HepG2 (cell line): ENCODE measurements around the gene DYNC1LI1. TPM values are rescaled to one million over a fixed set of nuclear protein-coding genes. Genes with fewer than 3 reads are reported as not detected.
A peak's percentile ranks its signal among the peaks of the same experiment; 100 is the strongest.

Experiments used
- ATM ChIP-seq: fragments of 450-650 bp; IDR thresholded peaks from 2 replicates; pipeline ENCODE4 v1.7.1; 2017; ENCODE audit warnings: mild to moderate bottlenecking, borderline replicate concordance
- BHLHE40 ChIP-seq: IDR thresholded peaks from 2 replicates; pipeline ENCODE4 v1.6.1; 2011; ENCODE audit warnings: low read length, improper control_type of control experiment
- BRF2 ChIP-seq: sonication (generic); formaldehyde crosslinking; IDR thresholded peaks from 2 replicates; pipeline ENCODE4 v1.8.1; 2022; ENCODE audit warnings: mild to moderate bottlenecking, missing genetic modification reagents
- GATAD1 ChIP-seq: IDR thresholded peaks from 2 replicates; pipeline ENCODE4 v1.6.1; 2016; ENCODE audit warnings: missing genetic modification reagents, missing compliant biosample characterization
- HNRNPL ChIP-seq: fragments of 200-400 bp; formaldehyde crosslinking; IDR thresholded peaks from 2 replicates; pipeline ENCODE4 v1.6.1; 2017; ENCODE audit warnings: mild to moderate bottlenecking, low read depth, low read length
- IKZF4 ChIP-seq: sonication (generic); formaldehyde crosslinking; IDR thresholded peaks from 2 replicates; pipeline ENCODE4 v1.5.1; 2020; ENCODE audit warnings: borderline replicate concordance, mild to moderate bottlenecking, low read depth, missing genetic modification reagents; ENCODE audit errors: not compliant biosample characterization
- MEF2D ChIP-seq: sonication (generic); formaldehyde crosslinking; IDR thresholded peaks from 2 replicates; pipeline ENCODE4 v1.5.1; 2020; ENCODE audit warnings: mild to moderate bottlenecking, missing genetic modification reagents
- NFYB ChIP-seq: sonication (generic); formaldehyde crosslinking; IDR thresholded peaks from 2 replicates; pipeline ENCODE4 v1.4.0; 2020; ENCODE audit warnings: missing genetic modification reagents
- NPAS2 ChIP-seq: sonication (generic); formaldehyde crosslinking; IDR thresholded peaks from 2 replicates; pipeline ENCODE4 v1.8.0; 2022; ENCODE audit warnings: mild to moderate bottlenecking, missing genetic modification reagents, borderline replicate concordance
- PHF5A ChIP-seq: IDR thresholded peaks from one replicate; pipeline ENCODE4 v1.6.1; 2018; ENCODE audit warnings: low read depth, missing genetic modification reagents; ENCODE audit not compliant: unreplicated experiment
- SKI ChIP-seq: fragments of 450-650 bp; IDR thresholded peaks from one replicate; pipeline ENCODE4 v1.6.1; 2018; ENCODE audit warnings: mild to moderate bottlenecking; ENCODE audit not compliant: partially characterized antibody
- U2AF2 ChIP-seq: fragments of 200-400 bp; formaldehyde crosslinking; IDR thresholded peaks from 2 replicates; pipeline ENCODE4 v1.6.1; 2017; ENCODE audit warnings: low read depth, mild to moderate bottlenecking, low read length
- ZNF432 ChIP-seq: sonication (generic); formaldehyde crosslinking; IDR thresholded peaks from 2 replicates; pipeline ENCODE4 v1.5.0; 2020; ENCODE audit warnings: missing genetic modification reagents, mild to moderate bottlenecking, borderline replicate concordance
- ZNF557 ChIP-seq: sonication (generic); formaldehyde crosslinking; IDR thresholded peaks from 2 replicates; pipeline ENCODE4 v1.4.0; 2020; ENCODE audit warnings: missing genetic modification reagents
- ZNF775 ChIP-seq: sonication (generic); formaldehyde crosslinking; IDR thresholded peaks from 2 replicates; pipeline ENCODE4 v1.4.0; 2020; ENCODE audit warnings: missing genetic modification reagents, mild to moderate bottlenecking, moderate library complexity, borderline replicate concordance
- ZNF788 ChIP-seq: sonication (generic); formaldehyde crosslinking; IDR thresholded peaks from 2 replicates; pipeline ENCODE4 v1.5.0; 2020; ENCODE audit warnings: mild to moderate bottlenecking, missing genetic modification reagents, borderline replicate concordance
- polyA plus RNA-seq, 8 experiments: library from polyadenylated mRNA; depleted of rRNA in 3 of 8; stranded (reverse) in 7 of 8; unstranded in 1 of 8; fragments of >200 nt; fragmentation: Illumina TruSeq in 4 of 8; extraction: Trizol in 4 of 8; gene quantifications; 2 replicates each; pipeline versions ENCODE4 v1.2.1 to v1.2.3, GENCODE V29; 2011 to 2016; ENCODE audit warnings: low read depth in 4 of 8, missing spikeins in 1 of 8, mixed read lengths in 1 of 8; ENCODE audit not compliant: insufficient read depth in 1 of 8
- total RNA-seq, 5 experiments: library from RNA; depleted of rRNA; stranded (reverse); fragments of >200 nt; fragmentation: Illumina TruSeq; extraction: Trizol; gene quantifications; 2 replicates each; pipeline ENCODE4 v1.2.3, GENCODE V29; 2016; ENCODE audit warnings: low read depth in 1 of 5
- TF ChIP-seq, protein P1 (sequence below): sonication (generic); formaldehyde crosslinking; IDR thresholded peaks from 2 replicates; pipeline ENCODE4 v1.8.0; 2022; ENCODE audit warnings: low read depth, missing genetic modification reagents
- TF ChIP-seq, protein P2 (sequence below): sonication (generic); formaldehyde crosslinking; IDR thresholded peaks from 2 replicates; pipeline ENCODE4 v1.4.0; 2020; ENCODE audit warnings: missing genetic modification reagents
- TF ChIP-seq, protein P3 (sequence below): sonication (generic); formaldehyde crosslinking; IDR thresholded peaks from 2 replicates; pipeline ENCODE4 v1.5.0; 2020; ENCODE audit warnings: mild to moderate bottlenecking, missing genetic modification reagents
- TF ChIP-seq, protein P4 (sequence below): sonication (generic); formaldehyde crosslinking; IDR thresholded peaks from 2 replicates; pipeline ENCODE4 v1.4.0; 2020; ENCODE audit warnings: low read depth, mild to moderate bottlenecking, missing genetic modification reagents
- TF ChIP-seq, protein P5 (sequence below): sonication (generic); formaldehyde crosslinking; IDR thresholded peaks from 2 replicates; pipeline ENCODE4 v1.4.0; 2020; ENCODE audit warnings: missing genetic modification reagents

DYNC1LI1 gene
- total and polyA plus RNA-seq, 2 of the 13 experiments (the other 11 are each of a cell fraction or from before 2014, with no cell fraction given), result 13.4 to 37.1 TPM

GRCh38 chr3:32570421-32571191, at the start of gene DYNC1LI1 (continued):
- TF ChIP-seq NFYB (CRISPR knock-in tag) (no peak; the same call in 1 of the 2 replicates), MEF2D (CRISPR knock-in tag) (no peak), PHF5A (no peak), U2AF2 (no peak), SKI (peak; percentile 9), ZNF432 (CRISPR knock-in tag) (no peak), ZNF788 (peak; percentile 87), BHLHE40 (peak; percentile 74), IKZF4 (no peak), HNRNPL (no peak), BRF2 (CRISPR knock-in tag) (peak; percentile 71; the same call in 1 of the 2 replicates), ZNF557 (CRISPR knock-in tag) (peak; percentile 76; the same call in 1 of the 2 replicates), NPAS2 (no peak), ATM (no peak), ZNF775 (CRISPR knock-in tag) (no peak), GATAD1 (no peak; the same call in none of the 2 replicates)
- TF ChIP-seq, protein P1, sequence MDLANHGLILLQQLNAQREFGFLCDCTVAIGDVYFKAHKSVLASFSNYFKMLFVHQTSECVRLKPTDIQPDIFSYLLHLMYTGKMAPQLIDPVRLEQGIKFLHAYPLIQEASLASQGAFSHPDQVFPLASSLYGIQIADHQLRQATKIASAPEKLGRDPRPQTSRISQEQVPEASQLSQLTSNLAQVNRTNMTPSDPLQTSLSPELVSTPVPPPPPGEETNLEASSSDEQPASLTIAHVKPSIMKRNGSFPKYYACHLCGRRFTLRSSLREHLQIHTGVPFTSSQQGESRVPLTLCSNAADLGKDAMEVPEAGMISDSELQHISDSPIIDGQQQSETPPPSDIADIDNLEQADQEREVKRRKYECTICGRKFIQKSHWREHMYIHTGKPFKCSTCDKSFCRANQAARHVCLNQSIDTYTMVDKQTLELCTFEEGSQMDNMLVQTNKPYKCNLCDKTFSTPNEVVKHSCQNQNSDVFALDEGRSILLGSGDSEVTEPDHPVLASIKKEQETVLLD (CRISPR knock-in tag), result peak; percentile 50
- TF ChIP-seq, protein P2, sequence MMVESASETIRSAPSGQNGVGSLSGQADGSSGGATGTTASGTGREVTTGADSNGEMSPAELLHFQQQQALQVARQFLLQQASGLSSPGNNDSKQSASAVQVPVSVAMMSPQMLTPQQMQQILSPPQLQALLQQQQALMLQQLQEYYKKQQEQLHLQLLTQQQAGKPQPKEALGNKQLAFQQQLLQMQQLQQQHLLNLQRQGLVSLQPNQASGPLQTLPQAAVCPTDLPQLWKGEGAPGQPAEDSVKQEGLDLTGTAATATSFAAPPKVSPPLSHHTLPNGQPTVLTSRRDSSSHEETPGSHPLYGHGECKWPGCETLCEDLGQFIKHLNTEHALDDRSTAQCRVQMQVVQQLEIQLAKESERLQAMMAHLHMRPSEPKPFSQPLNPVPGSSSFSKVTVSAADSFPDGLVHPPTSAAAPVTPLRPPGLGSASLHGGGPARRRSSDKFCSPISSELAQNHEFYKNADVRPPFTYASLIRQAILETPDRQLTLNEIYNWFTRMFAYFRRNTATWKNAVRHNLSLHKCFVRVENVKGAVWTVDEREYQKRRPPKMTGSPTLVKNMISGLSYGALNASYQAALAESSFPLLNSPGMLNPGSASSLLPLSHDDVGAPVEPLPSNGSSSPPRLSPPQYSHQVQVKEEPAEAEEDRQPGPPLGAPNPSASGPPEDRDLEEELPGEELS (CRISPR knock-in tag), result no peak
- TF ChIP-seq, protein P3, sequence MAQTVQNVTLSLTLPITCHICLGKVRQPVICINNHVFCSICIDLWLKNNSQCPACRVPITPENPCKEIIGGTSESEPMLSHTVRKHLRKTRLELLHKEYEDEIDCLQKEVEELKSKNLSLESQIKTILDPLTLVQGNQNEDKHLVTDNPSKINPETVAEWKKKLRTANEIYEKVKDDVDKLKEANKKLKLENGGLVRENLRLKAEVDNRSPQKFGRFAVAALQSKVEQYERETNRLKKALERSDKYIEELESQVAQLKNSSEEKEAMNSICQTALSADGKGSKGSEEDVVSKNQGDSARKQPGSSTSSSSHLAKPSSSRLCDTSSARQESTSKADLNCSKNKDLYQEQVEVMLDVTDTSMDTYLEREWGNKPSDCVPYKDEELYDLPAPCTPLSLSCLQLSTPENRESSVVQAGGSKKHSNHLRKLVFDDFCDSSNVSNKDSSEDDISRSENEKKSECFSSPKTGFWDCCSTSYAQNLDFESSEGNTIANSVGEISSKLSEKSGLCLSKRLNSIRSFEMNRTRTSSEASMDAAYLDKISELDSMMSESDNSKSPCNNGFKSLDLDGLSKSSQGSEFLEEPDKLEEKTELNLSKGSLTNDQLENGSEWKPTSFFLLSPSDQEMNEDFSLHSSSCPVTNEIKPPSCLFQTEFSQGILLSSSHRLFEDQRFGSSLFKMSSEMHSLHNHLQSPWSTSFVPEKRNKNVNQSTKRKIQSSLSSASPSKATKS (CRISPR knock-in tag), result no peak
- TF ChIP-seq, protein P4, sequence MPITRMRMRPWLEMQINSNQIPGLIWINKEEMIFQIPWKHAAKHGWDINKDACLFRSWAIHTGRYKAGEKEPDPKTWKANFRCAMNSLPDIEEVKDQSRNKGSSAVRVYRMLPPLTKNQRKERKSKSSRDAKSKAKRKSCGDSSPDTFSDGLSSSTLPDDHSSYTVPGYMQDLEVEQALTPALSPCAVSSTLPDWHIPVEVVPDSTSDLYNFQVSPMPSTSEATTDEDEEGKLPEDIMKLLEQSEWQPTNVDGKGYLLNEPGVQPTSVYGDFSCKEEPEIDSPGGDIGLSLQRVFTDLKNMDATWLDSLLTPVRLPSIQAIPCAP, result no peak
- TF ChIP-seq, protein P5, sequence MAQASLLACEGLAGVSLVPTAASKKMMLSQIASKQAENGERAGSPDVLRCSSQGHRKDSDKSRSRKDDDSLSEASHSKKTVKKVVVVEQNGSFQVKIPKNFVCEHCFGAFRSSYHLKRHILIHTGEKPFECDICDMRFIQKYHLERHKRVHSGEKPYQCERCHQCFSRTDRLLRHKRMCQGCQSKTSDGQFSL (CRISPR knock-in tag), result no peak
